Memory B cell (primary cell): ENCODE measurements around the gene GOLGA3.
A peak's percentile ranks its signal among the peaks of the same experiment; 100 is the strongest.
"Not testable (repeated sequence)": the region's sequence is repeated elsewhere in the genome, so short reads cannot be mapped to it uniquely, and the experiment has no call there.

ENCODE experiments used
- ATAC-seq: fragments of 150-1000 bp; cut with Tn5 transposase; 2 replicates; pipeline ENCODE4 v1.10.0; 2021; ENCODE audit warnings: low read depth, mild to moderate bottlenecking, moderate library complexity
- DNase-seq, 2 donors: peaks; one replicate each; pipeline ENCODE4 v3.0.0; 2022; ENCODE audit warnings: low spot score in 2 of 2
- H3K27ac Mint-ChIP-seq: one replicate; pipeline ENCODE4 v1.8.0; 2022; ENCODE audit warnings: mild to moderate bottlenecking, moderate library complexity, mixed read lengths
- H3K27me3 Mint-ChIP-seq: one replicate; pipeline ENCODE4 v1.8.0; 2022; ENCODE audit warnings: mixed read lengths
- H3K36me3 Mint-ChIP-seq: one replicate; pipeline ENCODE4 v1.8.0; 2022; ENCODE audit warnings: mild to moderate bottlenecking, mixed read lengths
- H3K4me1 Mint-ChIP-seq: one replicate; pipeline ENCODE4 v1.8.0; 2022; ENCODE audit warnings: mixed read lengths
- H3K4me3 Mint-ChIP-seq: one replicate; pipeline ENCODE4 v1.8.0; 2022; ENCODE audit warnings: mild to moderate bottlenecking, moderate library complexity, mixed read lengths
- H3K9me3 Mint-ChIP-seq: one replicate; pipeline ENCODE4 v1.8.0; 2022; ENCODE audit warnings: mixed read lengths

GOLGA3 gene

DNA sequence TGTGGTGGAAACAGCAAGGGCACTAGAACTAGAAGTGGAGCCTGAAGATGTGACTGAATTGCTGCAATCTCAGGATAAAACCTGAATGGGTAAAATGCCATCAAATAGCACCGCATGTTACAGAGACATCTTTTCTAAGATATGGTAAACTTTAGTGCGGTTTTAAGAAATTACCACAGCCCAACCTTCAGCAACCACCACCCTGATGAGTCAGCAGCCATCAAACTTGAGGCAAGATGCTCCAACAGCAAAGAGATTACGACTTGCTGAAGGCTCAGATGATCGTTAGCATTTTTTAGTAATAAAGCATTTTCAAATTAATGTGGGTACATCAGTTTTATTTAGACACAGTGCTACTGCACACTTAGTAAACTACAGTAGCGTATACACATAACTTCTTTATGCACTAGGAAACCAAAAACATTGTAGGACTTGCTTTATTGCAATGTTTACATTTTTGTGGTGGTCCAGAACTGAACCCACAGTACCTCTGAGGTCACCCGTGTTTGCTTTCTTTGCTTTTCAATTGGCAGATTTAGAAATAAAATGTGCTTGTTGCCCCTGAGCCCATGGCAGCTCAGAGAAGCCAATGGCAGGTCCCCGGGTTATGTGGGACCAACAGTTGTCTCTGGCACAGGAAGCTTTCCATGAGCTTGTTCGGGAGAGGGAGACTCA is 15.9 kb downstream of the GOLGA3 start:
- no peaks in the 10 kb centered on the region for H3K27me3 Mint-ChIP-seq
- peak overlapping the region; percentile 8 for H3K27ac Mint-ChIP-seq
- H3K36me3 Mint-ChIP-seq: peaks cover 25% of the 10 kb centered on the region
- H3K9me3 Mint-ChIP-seq: no peaks in the 10 kb centered on the region
- no peak for ATAC-seq
- peaks cover 2% of the 10 kb centered on the region for H3K4me1 Mint-ChIP-seq
- DNase-seq: no peak
- H3K4me3 Mint-ChIP-seq: no peak overlapping the region

GRCh38 chr12:132809391-132809790 is 19.3 kb downstream of the GOLGA3 start:
- H3K4me3 Mint-ChIP-seq, H3K9me3 Mint-ChIP-seq, H3K27ac Mint-ChIP-seq, H3K27me3 Mint-ChIP-seq, H3K4me1 Mint-ChIP-seq, ATAC-seq: not testable (repeated sequence)
- peaks cover 26% of the 10 kb centered on the region for H3K36me3 Mint-ChIP-seq
- peak in 1 of 2 donors; percentile 26 for DNase-seq

GRCh38 chr12:132807295-132808092 is 21.2 kb downstream of the GOLGA3 start:
- no peak for ATAC-seq
- no peak overlapping the region for H3K4me3 Mint-ChIP-seq
- peaks cover 33% of the 10 kb centered on the region for H3K36me3 Mint-ChIP-seq
- H3K27me3 Mint-ChIP-seq: no peaks in the 10 kb centered on the region
- DNase-seq: no peak
- H3K9me3 Mint-ChIP-seq: no peaks in the 10 kb centered on the region
- H3K4me1 Mint-ChIP-seq: peaks cover 4% of the 10 kb centered on the region
- no peak overlapping the region for H3K27ac Mint-ChIP-seq

GRCh38 chr12:132806857-132807256 is 21.8 kb downstream of the GOLGA3 start:
- Mint-ChIP-seq H3K36me3 (peaks cover 29% of the 10 kb centered on the region), H3K4me1 (peaks cover 4% of the 10 kb centered on the region), H3K27me3 (no peaks in the 10 kb centered on the region), H3K4me3 (no peak overlapping the region), H3K9me3 (no peaks in the 10 kb centered on the region), H3K27ac (no peak overlapping the region)
- ATAC-seq: no peak
- no peak for DNase-seq

GRCh38 chr12:132804426-132804861 is 24.2 kb downstream of the GOLGA3 start:
- ATAC-seq: no peak
- DNase-seq: no peak
- H3K4me3 Mint-ChIP-seq: no peak overlapping the region

DNA sequence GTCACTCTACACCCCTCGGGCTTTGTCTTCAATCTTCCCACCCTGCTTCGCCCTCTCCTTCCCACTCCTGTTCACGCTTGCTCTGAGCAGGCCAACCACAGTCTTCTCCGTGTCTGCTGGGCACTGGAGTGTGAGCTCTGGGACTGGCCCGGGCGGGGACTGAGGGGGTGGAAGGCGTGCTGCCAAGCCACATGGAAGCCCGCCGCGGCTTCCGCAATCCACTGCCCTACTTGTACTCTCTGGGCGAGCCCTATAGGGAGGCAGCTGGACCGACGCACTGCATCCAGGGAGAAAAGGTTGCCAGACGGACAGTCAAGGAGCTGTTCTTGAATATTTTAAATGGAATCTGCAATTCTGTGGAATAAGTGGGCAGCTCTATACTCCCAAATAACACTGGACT is 24.8 kb downstream of the GOLGA3 start:
- H3K4me3 Mint-ChIP-seq: no peak overlapping the region
- no peak for DNase-seq
- no peak overlapping the region for H3K27ac Mint-ChIP-seq
- no peaks in the 10 kb centered on the region for H3K27me3 Mint-ChIP-seq
- ATAC-seq: no peak
- H3K36me3 Mint-ChIP-seq: peaks cover 36% of the 10 kb centered on the region
- H3K9me3 Mint-ChIP-seq: no peaks in the 10 kb centered on the region
- peaks cover 2% of the 10 kb centered on the region for H3K4me1 Mint-ChIP-seq

More at GRCh38 chr12:132804426-132804861, 24.2 kb downstream of the GOLGA3 start:
- Mint-ChIP-seq H3K27me3 (no peaks in the 10 kb centered on the region), H3K9me3 (no peaks in the 10 kb centered on the region), H3K4me1 (peaks cover 2% of the 10 kb centered on the region), H3K27ac (no peak overlapping the region), H3K36me3 (peaks cover 35% of the 10 kb centered on the region)

DNA sequence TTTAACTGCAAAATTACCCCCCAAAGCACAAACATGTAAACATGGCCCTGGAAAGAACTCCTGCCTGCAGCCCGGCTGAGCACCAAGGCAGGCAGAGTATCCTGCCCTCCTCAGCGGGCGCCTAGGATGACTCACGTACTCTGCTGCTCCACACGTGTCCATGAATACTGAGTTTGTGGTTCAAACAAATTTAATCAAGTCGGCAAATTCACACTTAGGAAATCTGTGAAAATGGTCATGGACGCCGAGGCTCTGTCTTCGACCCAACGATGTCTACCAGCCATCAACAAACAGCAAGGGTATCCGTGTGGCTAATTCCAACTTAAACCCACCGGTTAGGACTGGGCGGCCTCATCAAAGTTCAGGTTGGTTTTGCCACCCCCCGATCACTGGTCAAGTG is 25.5 kb downstream of the GOLGA3 start:
- no peaks in the 10 kb centered on the region for H3K9me3 Mint-ChIP-seq
- no peaks in the 10 kb centered on the region for H3K27me3 Mint-ChIP-seq
- no peak overlapping the region for H3K27ac Mint-ChIP-seq
- ATAC-seq (no peak), DNase-seq (no peak)
- peaks cover 35% of the 10 kb centered on the region for H3K36me3 Mint-ChIP-seq
- H3K4me3 Mint-ChIP-seq: no peak overlapping the region
- peaks cover 2% of the 10 kb centered on the region for H3K4me1 Mint-ChIP-seq

- Mint-ChIP-seq H3K9me3 (no peaks in the 10 kb centered on the region), H3K4me1 (peaks cover 2% of the 10 kb centered on the region), H3K27ac (no peak overlapping the region), H3K27me3 (no peaks in the 10 kb centered on the region), H3K4me3 (no peak overlapping the region), H3K36me3 (peaks cover 30% of the 10 kb centered on the region)
- no peak for DNase-seq
- no peak for ATAC-seq
Observed at GRCh38 chr12:132801741-132802140, 26.9 kb downstream of the GOLGA3 start.

GRCh38 chr12:132798836-132799235 is 29.8 kb downstream of the GOLGA3 start:
- peaks cover 31% of the 10 kb centered on the region for H3K36me3 Mint-ChIP-seq
- H3K4me1 Mint-ChIP-seq: no peaks in the 10 kb centered on the region
- no peaks in the 10 kb centered on the region for H3K9me3 Mint-ChIP-seq
- DNase-seq (no peak), ATAC-seq (no peak)
- H3K27me3 Mint-ChIP-seq: no peaks in the 10 kb centered on the region
- no peak overlapping the region for H3K4me3 Mint-ChIP-seq
- no peak overlapping the region for H3K27ac Mint-ChIP-seq

- Mint-ChIP-seq H3K36me3 (peaks cover 26% of the 10 kb centered on the region), H3K27me3 (no peaks in the 10 kb centered on the region), H3K27ac (no peak overlapping the region), H3K4me1 (no peaks in the 10 kb centered on the region), H3K4me3 (no peak overlapping the region), H3K9me3 (no peaks in the 10 kb centered on the region)
- ATAC-seq (no peak), DNase-seq (no peak)
Observed at GRCh38 chr12:132797820-132798570, 30.7 kb downstream of the GOLGA3 start.

- DNase-seq: no peak
- Mint-ChIP-seq H3K36me3 (peaks cover 26% of the 10 kb centered on the region), H3K4me3 (no peak overlapping the region), H3K27ac (no peak overlapping the region), H3K27me3 (no peaks in the 10 kb centered on the region), H3K4me1 (no peaks in the 10 kb centered on the region), H3K9me3 (no peaks in the 10 kb centered on the region)
- no peak for ATAC-seq
Observed at GRCh38 chr12:132795847-132796246, 32.8 kb downstream of the GOLGA3 start.

DNA sequence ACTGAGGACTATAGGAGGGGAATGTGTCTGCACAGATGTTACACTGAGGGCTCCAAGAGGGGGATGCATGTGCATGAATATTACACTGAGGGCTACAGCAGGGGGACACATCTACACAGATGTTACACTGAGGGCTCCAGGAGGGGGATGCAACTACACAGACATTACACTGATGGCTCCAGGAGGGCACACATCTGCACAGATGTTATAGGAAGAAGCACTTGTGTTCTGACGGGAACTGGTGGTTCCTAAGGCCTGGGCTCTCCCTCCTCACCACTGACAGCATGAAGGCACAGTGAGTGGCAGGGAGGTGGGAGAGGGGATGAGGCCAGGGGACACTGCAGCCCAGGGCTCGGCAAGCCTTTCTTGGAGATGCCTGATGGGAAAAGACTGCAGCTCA is 36.7 kb downstream of the GOLGA3 start:
- ATAC-seq: not testable (repeated sequence)

GRCh38 chr12:132789099-132789471 is 39.6 kb downstream of the GOLGA3 start:
- no peak overlapping the region for H3K27ac Mint-ChIP-seq
- DNase-seq (no peak), ATAC-seq (no peak)
- peaks cover 29% of the 10 kb centered on the region for H3K36me3 Mint-ChIP-seq
- H3K27me3 Mint-ChIP-seq: no peaks in the 10 kb centered on the region
- H3K9me3 Mint-ChIP-seq: no peaks in the 10 kb centered on the region
- no peak overlapping the region for H3K4me3 Mint-ChIP-seq
- H3K4me1 Mint-ChIP-seq: peaks cover 5% of the 10 kb centered on the region

More for the DNA sequence above, 36.7 kb downstream of the GOLGA3 start:
- not testable (repeated sequence) for H3K27ac Mint-ChIP-seq, H3K9me3 Mint-ChIP-seq, H3K4me3 Mint-ChIP-seq, DNase-seq, H3K4me1 Mint-ChIP-seq, H3K27me3 Mint-ChIP-seq
- H3K36me3 Mint-ChIP-seq: peaks cover 23% of the 10 kb centered on the region
